ENCODE results near the gene PRSS12.

DNA sequence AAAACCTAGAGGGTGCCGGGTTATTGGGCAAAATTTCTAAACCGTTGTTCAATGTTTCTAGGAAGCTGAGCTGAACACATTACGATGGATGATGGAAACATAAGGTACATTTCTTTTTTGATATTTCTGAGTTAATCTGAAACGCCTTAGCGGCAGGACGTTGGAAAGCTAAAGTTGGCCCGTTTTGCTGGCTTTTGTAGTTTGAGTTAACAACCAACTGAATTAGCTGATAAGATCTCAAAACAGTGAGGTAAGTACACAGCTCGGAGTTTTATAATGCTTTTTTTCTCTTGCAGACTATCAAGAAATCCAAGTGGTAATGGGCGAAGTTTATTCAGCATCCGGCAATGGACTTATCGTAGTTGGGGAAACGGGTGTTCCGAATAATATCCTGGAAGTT is 73.5 kb downstream of the PRSS12 start:
- TF ChIP-seq, protein P1, sequence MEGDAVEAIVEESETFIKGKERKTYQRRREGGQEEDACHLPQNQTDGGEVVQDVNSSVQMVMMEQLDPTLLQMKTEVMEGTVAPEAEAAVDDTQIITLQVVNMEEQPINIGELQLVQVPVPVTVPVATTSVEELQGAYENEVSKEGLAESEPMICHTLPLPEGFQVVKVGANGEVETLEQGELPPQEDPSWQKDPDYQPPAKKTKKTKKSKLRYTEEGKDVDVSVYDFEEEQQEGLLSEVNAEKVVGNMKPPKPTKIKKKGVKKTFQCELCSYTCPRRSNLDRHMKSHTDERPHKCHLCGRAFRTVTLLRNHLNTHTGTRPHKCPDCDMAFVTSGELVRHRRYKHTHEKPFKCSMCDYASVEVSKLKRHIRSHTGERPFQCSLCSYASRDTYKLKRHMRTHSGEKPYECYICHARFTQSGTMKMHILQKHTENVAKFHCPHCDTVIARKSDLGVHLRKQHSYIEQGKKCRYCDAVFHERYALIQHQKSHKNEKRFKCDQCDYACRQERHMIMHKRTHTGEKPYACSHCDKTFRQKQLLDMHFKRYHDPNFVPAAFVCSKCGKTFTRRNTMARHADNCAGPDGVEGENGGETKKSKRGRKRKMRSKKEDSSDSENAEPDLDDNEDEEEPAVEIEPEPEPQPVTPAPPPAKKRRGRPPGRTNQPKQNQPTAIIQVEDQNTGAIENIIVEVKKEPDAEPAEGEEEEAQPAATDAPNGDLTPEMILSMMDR (IDR thresholded peaks at IDR 0.05): no peak
- TF ChIP-seq, protein P2, sequence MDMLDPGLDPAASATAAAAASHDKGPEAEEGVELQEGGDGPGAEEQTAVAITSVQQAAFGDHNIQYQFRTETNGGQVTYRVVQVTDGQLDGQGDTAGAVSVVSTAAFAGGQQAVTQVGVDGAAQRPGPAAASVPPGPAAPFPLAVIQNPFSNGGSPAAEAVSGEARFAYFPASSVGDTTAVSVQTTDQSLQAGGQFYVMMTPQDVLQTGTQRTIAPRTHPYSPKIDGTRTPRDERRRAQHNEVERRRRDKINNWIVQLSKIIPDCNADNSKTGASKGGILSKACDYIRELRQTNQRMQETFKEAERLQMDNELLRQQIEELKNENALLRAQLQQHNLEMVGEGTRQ (CRISPR knock-in tag; IDR thresholded peaks at IDR 0.05): no peak
- TF ChIP-seq, protein P3, sequence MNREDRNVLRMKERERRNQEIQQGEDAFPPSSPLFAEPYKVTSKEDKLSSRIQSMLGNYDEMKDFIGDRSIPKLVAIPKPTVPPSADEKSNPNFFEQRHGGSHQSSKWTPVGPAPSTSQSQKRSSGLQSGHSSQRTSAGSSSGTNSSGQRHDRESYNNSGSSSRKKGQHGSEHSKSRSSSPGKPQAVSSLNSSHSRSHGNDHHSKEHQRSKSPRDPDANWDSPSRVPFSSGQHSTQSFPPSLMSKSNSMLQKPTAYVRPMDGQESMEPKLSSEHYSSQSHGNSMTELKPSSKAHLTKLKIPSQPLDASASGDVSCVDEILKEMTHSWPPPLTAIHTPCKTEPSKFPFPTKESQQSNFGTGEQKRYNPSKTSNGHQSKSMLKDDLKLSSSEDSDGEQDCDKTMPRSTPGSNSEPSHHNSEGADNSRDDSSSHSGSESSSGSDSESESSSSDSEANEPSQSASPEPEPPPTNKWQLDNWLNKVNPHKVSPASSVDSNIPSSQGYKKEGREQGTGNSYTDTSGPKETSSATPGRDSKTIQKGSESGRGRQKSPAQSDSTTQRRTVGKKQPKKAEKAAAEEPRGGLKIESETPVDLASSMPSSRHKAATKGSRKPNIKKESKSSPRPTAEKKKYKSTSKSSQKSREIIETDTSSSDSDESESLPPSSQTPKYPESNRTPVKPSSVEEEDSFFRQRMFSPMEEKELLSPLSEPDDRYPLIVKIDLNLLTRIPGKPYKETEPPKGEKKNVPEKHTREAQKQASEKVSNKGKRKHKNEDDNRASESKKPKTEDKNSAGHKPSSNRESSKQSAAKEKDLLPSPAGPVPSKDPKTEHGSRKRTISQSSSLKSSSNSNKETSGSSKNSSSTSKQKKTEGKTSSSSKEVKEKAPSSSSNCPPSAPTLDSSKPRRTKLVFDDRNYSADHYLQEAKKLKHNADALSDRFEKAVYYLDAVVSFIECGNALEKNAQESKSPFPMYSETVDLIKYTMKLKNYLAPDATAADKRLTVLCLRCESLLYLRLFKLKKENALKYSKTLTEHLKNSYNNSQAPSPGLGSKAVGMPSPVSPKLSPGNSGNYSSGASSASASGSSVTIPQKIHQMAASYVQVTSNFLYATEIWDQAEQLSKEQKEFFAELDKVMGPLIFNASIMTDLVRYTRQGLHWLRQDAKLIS (CRISPR knock-in tag; IDR thresholded peaks at IDR 0.05; ENCODE audit: borderline replicate concordance): no peak
- no peak for TF ChIP-seq FOXP1 (CRISPR knock-in tag; IDR thresholded peaks at IDR 0.05; ENCODE audit: borderline replicate concordance)
- TF ChIP-seq, protein P4, sequence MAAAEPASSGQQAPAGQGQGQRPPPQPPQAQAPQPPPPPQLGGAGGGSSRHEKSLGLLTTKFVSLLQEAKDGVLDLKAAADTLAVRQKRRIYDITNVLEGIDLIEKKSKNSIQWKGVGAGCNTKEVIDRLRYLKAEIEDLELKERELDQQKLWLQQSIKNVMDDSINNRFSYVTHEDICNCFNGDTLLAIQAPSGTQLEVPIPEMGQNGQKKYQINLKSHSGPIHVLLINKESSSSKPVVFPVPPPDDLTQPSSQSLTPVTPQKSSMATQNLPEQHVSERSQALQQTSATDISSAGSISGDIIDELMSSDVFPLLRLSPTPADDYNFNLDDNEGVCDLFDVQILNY (CRISPR knock-in tag; IDR thresholded peaks at IDR 0.05): no peak

Measured in WTC11 (cell line).